GM03348 (cell line): ENCODE data around the gene BLOC1S4.
"Not testable (repeated sequence)": the region's sequence is repeated elsewhere in the genome, so short reads cannot be mapped to it uniquely, and the experiment has no call there.

ENCODE experiments used
- DNase-seq: peaks from one replicate; pipeline ENCODE4 v3.0.0; 2012; ENCODE audit warnings: low spot score

Gene BLOC1S4

GRCh38 chr4:6716018-6716911, at the start of gene BLOC1S4:
TSS of gene BLOC1S4 (plus strand) at chr4:6716174. CDS start at chr4:6716210, 36 bp downstream.
- DNase-seq, result peak; percentile 97

- DNase-seq, result no peak
Measured at GRCh38 chr4:6668391-6668790, 47.6 kb upstream of the BLOC1S4 start.

GRCh38 chr4:6671648-6672047, 44.3 kb upstream of the BLOC1S4 start:
- no peak for DNase-seq

- no peak for DNase-seq
Measured at GRCh38 chr4:6672131-6672530, 43.8 kb upstream of the BLOC1S4 start.

GRCh38 chr4:6672541-6673190, 43.3 kb upstream of the BLOC1S4 start:
- not testable (repeated sequence) for DNase-seq

- not testable (repeated sequence) for DNase-seq
Measured at GRCh38 chr4:6673191-6673659, 42.7 kb upstream of the BLOC1S4 start.

GRCh38 chr4:6673660-6674499, 42.1 kb upstream of the BLOC1S4 start:
- peak; percentile 100 for DNase-seq

- DNase-seq, result no peak
Measured at GRCh38 chr4:6674500-6675149, 41.3 kb upstream of the BLOC1S4 start.

GRCh38 chr4:6676722-6677558, 39.0 kb upstream of the BLOC1S4 start:
- DNase-seq, result no peak

GRCh38 chr4:6680372-6681034, 35.5 kb upstream of the BLOC1S4 start:
- DNase-seq, result no peak

- DNase-seq, result no peak
Measured at GRCh38 chr4:6681191-6681590, 34.8 kb upstream of the BLOC1S4 start.

GRCh38 chr4:6682862-6683590, 32.9 kb upstream of the BLOC1S4 start:
- no peak for DNase-seq

GRCh38 chr4:6684656-6685055, 31.3 kb upstream of the BLOC1S4 start:
- no peak for DNase-seq

GRCh38 chr4:6686104-6686787, 29.7 kb upstream of the BLOC1S4 start:
- DNase-seq, result no peak

- DNase-seq, result no peak
Measured at GRCh38 chr4:6687947-6688878, 27.8 kb upstream of the BLOC1S4 start.

- DNase-seq, result peak; percentile 86
Measured at GRCh38 chr4:6688879-6689505, 27.0 kb upstream of the BLOC1S4 start.

GRCh38 chr4:6689506-6689960, 26.4 kb upstream of the BLOC1S4 start:
- no peak for DNase-seq
